ENCODE data around the gene SPDYE4.

SPDYE4 gene

GRCh38 chr17:8711291-8711690 lies 47.1 kb downstream of the SPDYE4 start:
- ATAC-seq (replicated peaks; ENCODE audit: extremely low read depth, poor library complexity, severe bottlenecking), result no peak
- no peak for DNase-seq (ENCODE audit: low spot score in 2 of 2)
- no peak overlapping the region for H3K27ac Mint-ChIP-seq (ENCODE audit: low read depth)
- H3K4me1 Mint-ChIP-seq, result no peaks in the 10 kb centered on the region
- H3K27me3 Mint-ChIP-seq, result peaks cover 55% of the 10 kb centered on the region
- no peak overlapping the region for H3K4me3 Mint-ChIP-seq
- H3K9me3 Mint-ChIP-seq, result no peaks in the 10 kb centered on the region
- H3K36me3 Mint-ChIP-seq (ENCODE audit: insufficient read depth), result peaks cover 2% of the 10 kb centered on the region

GRCh38 chr17:8710813-8711212 lies 47.5 kb downstream of the SPDYE4 start:
- H3K4me3 Mint-ChIP-seq, result no peak overlapping the region
- H3K9me3 Mint-ChIP-seq, result no peaks in the 10 kb centered on the region
- H3K4me1 Mint-ChIP-seq, result no peaks in the 10 kb centered on the region
- no peak for DNase-seq (ENCODE audit: low spot score in 2 of 2)
- no peak for ATAC-seq (replicated peaks; ENCODE audit: extremely low read depth, poor library complexity, severe bottlenecking)
- H3K36me3 Mint-ChIP-seq (ENCODE audit: insufficient read depth), result peaks cover 2% of the 10 kb centered on the region
- H3K27me3 Mint-ChIP-seq, result peaks cover 59% of the 10 kb centered on the region
- H3K27ac Mint-ChIP-seq (ENCODE audit: low read depth), result no peak overlapping the region

- DNase-seq (ENCODE audit: low spot score in 2 of 2) (no peak), ATAC-seq (replicated peaks; ENCODE audit: extremely low read depth, poor library complexity, severe bottlenecking) (no peak)
- Mint-ChIP-seq H3K9me3 (no peaks in the 10 kb centered on the region), H3K27me3 (peaks cover 71% of the 10 kb centered on the region), H3K36me3 (ENCODE audit: insufficient read depth) (peaks cover 2% of the 10 kb centered on the region), H3K4me1 (no peaks in the 10 kb centered on the region), H3K4me3 (no peak overlapping the region), H3K27ac (ENCODE audit: low read depth) (no peak overlapping the region)
Measured at GRCh38 chr17:8709006-8709405, 49.3 kb downstream of the SPDYE4 start.

- no peak overlapping the region for H3K4me3 Mint-ChIP-seq
- no peaks in the 10 kb centered on the region for H3K9me3 Mint-ChIP-seq
- peaks cover 2% of the 10 kb centered on the region for H3K36me3 Mint-ChIP-seq (ENCODE audit: insufficient read depth)
- H3K27ac Mint-ChIP-seq (ENCODE audit: low read depth), result no peak overlapping the region
- no peak for DNase-seq (ENCODE audit: low spot score in 2 of 2)
- ATAC-seq (replicated peaks; ENCODE audit: extremely low read depth, poor library complexity, severe bottlenecking), result no peak
- H3K4me1 Mint-ChIP-seq, result no peaks in the 10 kb centered on the region
- H3K27me3 Mint-ChIP-seq, result peaks cover 76% of the 10 kb centered on the region
Measured at GRCh38 chr17:8708025-8708461, 50.3 kb downstream of the SPDYE4 start.

DNA sequence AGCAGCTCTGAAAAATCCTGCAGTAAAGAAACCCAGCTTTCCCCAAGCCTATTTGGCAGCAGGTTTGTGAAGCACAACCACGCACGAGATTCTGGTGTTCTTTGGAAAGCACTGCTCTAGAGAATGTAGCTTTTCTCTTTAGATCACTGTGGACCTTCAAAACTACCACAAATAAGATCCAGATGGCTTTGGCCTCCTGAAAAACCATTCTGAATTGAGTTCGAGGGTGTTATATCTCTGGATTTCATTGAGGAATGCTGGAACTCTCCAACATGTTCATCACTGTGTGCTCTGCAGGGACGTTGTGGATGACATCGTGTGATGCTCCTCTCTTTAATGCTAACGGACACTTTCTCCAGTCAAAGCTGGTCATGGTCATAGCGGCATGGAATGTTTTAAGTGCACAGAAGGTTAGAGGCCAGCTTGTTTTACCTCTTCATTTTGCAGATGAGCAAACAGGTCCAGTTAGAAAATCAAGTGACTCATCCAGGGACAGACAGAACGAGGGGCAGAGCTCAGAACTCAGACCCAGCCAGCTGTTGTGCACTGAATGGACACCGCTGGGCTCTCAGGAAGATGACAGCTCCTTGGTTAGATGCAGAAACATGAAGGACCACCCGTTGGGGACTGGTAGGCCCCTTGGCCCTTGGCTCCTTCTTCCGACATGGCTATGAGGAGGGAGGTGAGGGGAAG lies 50.9 kb downstream of the SPDYE4 start:
- no peaks in the 10 kb centered on the region for H3K4me1 Mint-ChIP-seq
- H3K4me3 Mint-ChIP-seq, result no peak overlapping the region
- ATAC-seq (replicated peaks; ENCODE audit: extremely low read depth, poor library complexity, severe bottlenecking), result no peak

DNA sequence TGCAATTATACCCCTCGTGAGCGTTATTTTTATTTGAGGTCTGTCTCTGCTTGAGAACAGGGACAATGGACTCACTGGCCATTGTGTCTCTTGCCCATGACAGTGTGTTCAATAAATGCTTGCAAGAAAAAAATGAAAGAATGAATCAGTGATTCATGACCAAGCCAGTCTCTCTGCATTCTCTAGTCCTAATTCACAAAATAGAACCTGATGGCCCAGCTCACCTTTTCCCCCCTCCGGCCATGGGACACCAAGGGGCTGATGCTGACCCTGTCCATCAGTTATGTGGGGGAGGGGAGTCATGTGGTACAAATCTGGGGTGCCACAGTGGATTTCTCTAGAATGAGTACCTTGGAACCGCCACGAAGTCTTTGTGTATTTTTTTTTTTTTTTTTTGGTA lies 51.9 kb downstream of the SPDYE4 start:
- Mint-ChIP-seq H3K4me3 (no peak overlapping the region), H3K27me3 (peaks cover 81% of the 10 kb centered on the region), H3K27ac (ENCODE audit: low read depth) (no peak overlapping the region), H3K9me3 (no peaks in the 10 kb centered on the region), H3K36me3 (ENCODE audit: insufficient read depth) (peaks cover 2% of the 10 kb centered on the region), H3K4me1 (no peaks in the 10 kb centered on the region)
- DNase-seq (ENCODE audit: low spot score in 2 of 2), result no peak
- ATAC-seq (replicated peaks; ENCODE audit: extremely low read depth, poor library complexity, severe bottlenecking), result no peak

More for the DNA sequence above, 50.9 kb downstream of the SPDYE4 start:
- Mint-ChIP-seq H3K27me3 (peaks cover 76% of the 10 kb centered on the region), H3K27ac (ENCODE audit: low read depth) (no peak overlapping the region), H3K9me3 (no peaks in the 10 kb centered on the region), H3K36me3 (ENCODE audit: insufficient read depth) (peaks cover 2% of the 10 kb centered on the region)
- no peak for DNase-seq (ENCODE audit: low spot score in 2 of 2)

DNA sequence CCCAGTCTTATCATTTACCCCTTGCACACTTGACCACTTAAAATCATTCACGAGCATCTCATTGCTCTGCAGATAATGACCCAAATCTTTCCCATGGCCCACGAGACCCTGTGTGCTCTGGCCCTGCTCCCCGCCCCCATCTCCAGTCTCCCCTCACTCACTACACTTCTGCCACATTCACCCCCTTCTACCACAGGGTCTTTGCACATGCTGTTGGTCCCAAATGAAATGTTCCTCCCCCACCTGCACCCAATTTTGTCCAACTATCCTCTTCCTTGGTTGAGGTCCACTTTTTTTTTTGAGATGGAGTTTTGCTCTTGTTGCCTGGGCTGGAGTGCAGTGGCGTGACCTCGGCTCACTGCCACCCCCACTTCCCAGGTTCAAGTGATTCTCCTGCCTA lies 52.9 kb downstream of the SPDYE4 start:
- Mint-ChIP-seq H3K9me3 (no peaks in the 10 kb centered on the region), H3K36me3 (ENCODE audit: insufficient read depth) (no peaks in the 10 kb centered on the region), H3K4me1 (no peaks in the 10 kb centered on the region), H3K4me3 (no peak overlapping the region), H3K27me3 (peaks cover 80% of the 10 kb centered on the region), H3K27ac (ENCODE audit: low read depth) (no peak overlapping the region)
- DNase-seq (ENCODE audit: low spot score in 2 of 2) (no peak), ATAC-seq (replicated peaks; ENCODE audit: extremely low read depth, poor library complexity, severe bottlenecking) (no peak)

DNA sequence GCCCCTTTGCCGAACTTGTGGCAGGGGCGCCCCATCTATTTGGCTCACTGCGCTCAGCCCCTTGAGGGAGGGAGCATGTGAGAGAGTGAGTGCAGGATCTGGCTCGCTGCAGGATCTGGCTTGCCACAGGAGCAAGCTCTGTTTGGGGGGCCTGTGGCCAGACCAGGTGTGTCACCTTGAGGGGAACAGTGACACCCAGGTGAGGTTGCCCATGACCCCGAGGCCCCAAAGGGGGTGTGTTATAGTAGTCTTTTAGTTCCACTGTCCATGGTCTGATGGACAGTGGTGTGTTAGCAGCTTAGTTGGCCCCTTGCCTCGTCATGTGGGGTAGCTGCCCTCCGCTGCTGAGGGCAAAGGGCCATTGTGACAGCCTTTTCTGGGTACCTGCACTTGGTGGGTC lies 55.3 kb downstream of the SPDYE4 start:
- H3K4me3 Mint-ChIP-seq, result no peak overlapping the region
- H3K9me3 Mint-ChIP-seq, result no peaks in the 10 kb centered on the region
- H3K36me3 Mint-ChIP-seq (ENCODE audit: insufficient read depth), result peaks cover 2% of the 10 kb centered on the region
- no peak for ATAC-seq (replicated peaks; ENCODE audit: extremely low read depth, poor library complexity, severe bottlenecking)
- H3K27ac Mint-ChIP-seq (ENCODE audit: low read depth), result no peak overlapping the region
- DNase-seq (ENCODE audit: low spot score in 2 of 2), result no peak
- peaks cover 74% of the 10 kb centered on the region for H3K27me3 Mint-ChIP-seq
- no peaks in the 10 kb centered on the region for H3K4me1 Mint-ChIP-seq

- H3K9me3 Mint-ChIP-seq, result no peaks in the 10 kb centered on the region
- no peak overlapping the region for H3K27ac Mint-ChIP-seq (ENCODE audit: low read depth)
- H3K4me1 Mint-ChIP-seq, result no peaks in the 10 kb centered on the region
- no peak for ATAC-seq (replicated peaks; ENCODE audit: extremely low read depth, poor library complexity, severe bottlenecking)
- no peak overlapping the region for H3K4me3 Mint-ChIP-seq
- DNase-seq (ENCODE audit: low spot score in 2 of 2), result no peak
- H3K27me3 Mint-ChIP-seq, result peaks cover 74% of the 10 kb centered on the region
- peaks cover 2% of the 10 kb centered on the region for H3K36me3 Mint-ChIP-seq (ENCODE audit: insufficient read depth)
Measured at GRCh38 chr17:8701754-8702153, 56.6 kb downstream of the SPDYE4 start.

DNA sequence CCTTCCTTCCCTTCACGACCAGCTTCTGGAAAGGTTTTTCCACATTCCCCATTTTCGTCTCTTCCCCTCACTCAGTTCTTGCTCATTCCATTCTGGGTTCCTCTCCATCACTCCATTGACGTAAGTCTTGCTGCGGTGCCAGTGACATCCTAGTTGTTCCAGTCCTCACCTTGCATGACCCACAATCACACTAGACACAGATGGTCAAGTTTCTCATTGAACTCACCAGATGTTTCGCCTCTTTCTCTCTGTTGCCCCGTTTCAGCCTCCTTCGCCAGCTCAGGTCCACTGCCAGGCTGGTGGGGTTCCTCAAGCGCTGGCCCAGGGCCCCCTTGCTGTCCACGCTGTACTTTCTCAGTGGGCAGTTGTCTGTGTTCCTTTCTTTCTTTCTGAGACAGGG lies 57.1 kb downstream of the SPDYE4 start:
- no peaks in the 10 kb centered on the region for H3K9me3 Mint-ChIP-seq
- H3K27ac Mint-ChIP-seq (ENCODE audit: low read depth), result no peak overlapping the region
- peaks cover 73% of the 10 kb centered on the region for H3K27me3 Mint-ChIP-seq
- H3K36me3 Mint-ChIP-seq (ENCODE audit: insufficient read depth), result peaks cover 2% of the 10 kb centered on the region
- DNase-seq (ENCODE audit: low spot score in 2 of 2) (no peak), ATAC-seq (replicated peaks; ENCODE audit: extremely low read depth, poor library complexity, severe bottlenecking) (no peak)
- no peaks in the 10 kb centered on the region for H3K4me1 Mint-ChIP-seq
- H3K4me3 Mint-ChIP-seq, result no peak overlapping the region

All from central memory CD8-positive, alpha-beta T cell (primary cell).